ENCODE data around the gene ENTPD7.
"Not testable (repeated sequence)": the region's sequence is repeated elsewhere in the genome, so short reads cannot be mapped to it uniquely, and the experiment has no call there.

ENTPD7 gene

DNA sequence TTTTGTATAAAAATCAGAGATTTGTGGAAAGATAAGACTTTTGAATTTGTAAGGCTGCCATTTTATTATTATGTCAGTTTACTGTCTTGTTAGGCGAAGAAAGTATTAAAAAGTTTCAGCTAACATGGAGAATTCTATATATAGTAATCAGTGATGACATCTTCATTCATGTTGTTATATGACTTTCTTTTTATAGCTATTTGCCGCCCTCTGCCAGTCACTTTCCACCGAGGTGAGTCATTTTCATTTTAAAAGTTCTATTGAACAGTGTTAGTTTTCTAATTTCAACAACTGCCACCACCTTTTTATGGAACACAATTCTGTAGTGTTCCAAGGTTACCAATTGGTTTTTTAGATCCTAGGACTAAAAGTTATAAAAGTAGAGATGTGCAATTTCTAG is 84.5 kb downstream of the ENTPD7 start:
- H3K36me3 ChIP-seq (ENCODE audit: control insufficient read depth, insufficient read depth, low read length) = peaks cover 8% of the 10 kb centered on the region

DNA sequence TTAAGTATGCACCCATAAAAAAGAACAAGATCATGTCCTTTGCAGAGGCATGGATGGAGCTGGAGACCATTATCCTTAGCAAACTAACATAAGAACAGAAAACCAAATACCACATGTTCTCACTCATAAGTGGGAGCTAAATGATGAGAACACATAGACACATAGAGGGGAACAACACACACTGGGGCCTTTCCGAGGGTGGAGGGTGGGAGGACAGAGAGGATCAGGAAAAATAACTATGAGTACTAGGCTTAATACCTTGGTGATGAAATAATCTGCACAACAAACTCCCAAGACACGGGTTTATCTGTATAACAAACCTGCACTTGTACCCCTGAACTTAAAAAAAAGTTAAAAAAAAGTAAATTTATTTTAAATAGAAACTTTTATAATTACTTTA is 86.9 kb downstream of the ENTPD7 start:
- H3K36me3 ChIP-seq (ENCODE audit: control insufficient read depth, insufficient read depth, low read length); H3K27me3 ChIP-seq (replicated peaks; ENCODE audit: control insufficient read depth, insufficient read depth, low read length); DNase-seq (ENCODE audit: extremely low read depth, insufficient read length); H3K4me3 ChIP-seq (replicated peaks; ENCODE audit: low read depth, low read length): not testable (repeated sequence)

More for the DNA sequence above, 84.5 kb downstream of the ENTPD7 start:
- TF ChIP-seq, protein P1, sequence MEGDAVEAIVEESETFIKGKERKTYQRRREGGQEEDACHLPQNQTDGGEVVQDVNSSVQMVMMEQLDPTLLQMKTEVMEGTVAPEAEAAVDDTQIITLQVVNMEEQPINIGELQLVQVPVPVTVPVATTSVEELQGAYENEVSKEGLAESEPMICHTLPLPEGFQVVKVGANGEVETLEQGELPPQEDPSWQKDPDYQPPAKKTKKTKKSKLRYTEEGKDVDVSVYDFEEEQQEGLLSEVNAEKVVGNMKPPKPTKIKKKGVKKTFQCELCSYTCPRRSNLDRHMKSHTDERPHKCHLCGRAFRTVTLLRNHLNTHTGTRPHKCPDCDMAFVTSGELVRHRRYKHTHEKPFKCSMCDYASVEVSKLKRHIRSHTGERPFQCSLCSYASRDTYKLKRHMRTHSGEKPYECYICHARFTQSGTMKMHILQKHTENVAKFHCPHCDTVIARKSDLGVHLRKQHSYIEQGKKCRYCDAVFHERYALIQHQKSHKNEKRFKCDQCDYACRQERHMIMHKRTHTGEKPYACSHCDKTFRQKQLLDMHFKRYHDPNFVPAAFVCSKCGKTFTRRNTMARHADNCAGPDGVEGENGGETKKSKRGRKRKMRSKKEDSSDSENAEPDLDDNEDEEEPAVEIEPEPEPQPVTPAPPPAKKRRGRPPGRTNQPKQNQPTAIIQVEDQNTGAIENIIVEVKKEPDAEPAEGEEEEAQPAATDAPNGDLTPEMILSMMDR (IDR thresholded peaks at IDR 0.05; ENCODE audit: insufficient read depth, low read length, poor library complexity, severe bottlenecking) = no peak
- Histone ChIP-seq H3K4me3 (replicated peaks; ENCODE audit: low read depth, low read length) (no peak overlapping the region), H3K27me3 (replicated peaks; ENCODE audit: control insufficient read depth, insufficient read depth, low read length) (no peaks in the 10 kb centered on the region)
- no peak for DNase-seq (ENCODE audit: extremely low read depth, insufficient read length)

DNA sequence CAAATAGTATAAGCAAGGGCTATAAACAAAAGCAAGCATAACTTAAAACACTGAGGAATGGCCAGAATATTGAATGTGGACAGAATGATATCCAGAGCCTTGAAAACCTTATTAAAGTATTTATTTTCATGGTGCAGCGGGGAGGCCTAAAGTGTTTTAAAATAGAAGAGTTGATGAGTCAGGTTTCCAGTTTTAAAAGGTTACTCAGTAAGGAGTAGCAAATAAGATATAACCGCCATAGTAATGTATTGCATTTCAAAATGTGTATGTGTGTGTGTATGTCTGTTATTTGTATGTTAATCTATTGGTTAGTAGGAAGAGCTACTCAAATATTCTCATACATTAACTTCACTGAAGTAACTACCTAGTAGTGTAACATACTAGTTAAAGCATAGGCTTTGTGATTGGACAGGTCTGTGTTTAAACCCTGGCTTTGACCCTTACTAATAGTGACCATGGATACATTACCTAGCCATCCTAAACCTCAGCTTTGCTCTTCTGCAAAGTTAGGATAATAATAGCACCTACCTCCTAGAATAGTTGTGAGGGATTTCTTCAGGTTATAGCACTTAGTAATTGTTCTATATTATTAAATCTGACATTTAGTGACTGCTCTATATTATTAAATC is 89.6 kb downstream of the ENTPD7 start:
- DNase-seq (ENCODE audit: extremely low read depth, insufficient read length) = no peak
- H3K27me3 ChIP-seq (replicated peaks; ENCODE audit: control insufficient read depth, insufficient read depth, low read length) = no peaks in the 10 kb centered on the region
- no peak overlapping the region for H3K4me3 ChIP-seq (replicated peaks; ENCODE audit: low read depth, low read length)
- TF ChIP-seq, protein P1 (IDR thresholded peaks at IDR 0.05; ENCODE audit: insufficient read depth, low read length, poor library complexity, severe bottlenecking) = no peak
- peaks cover 6% of the 10 kb centered on the region for H3K36me3 ChIP-seq (ENCODE audit: control insufficient read depth, insufficient read depth, low read length)

DNA sequence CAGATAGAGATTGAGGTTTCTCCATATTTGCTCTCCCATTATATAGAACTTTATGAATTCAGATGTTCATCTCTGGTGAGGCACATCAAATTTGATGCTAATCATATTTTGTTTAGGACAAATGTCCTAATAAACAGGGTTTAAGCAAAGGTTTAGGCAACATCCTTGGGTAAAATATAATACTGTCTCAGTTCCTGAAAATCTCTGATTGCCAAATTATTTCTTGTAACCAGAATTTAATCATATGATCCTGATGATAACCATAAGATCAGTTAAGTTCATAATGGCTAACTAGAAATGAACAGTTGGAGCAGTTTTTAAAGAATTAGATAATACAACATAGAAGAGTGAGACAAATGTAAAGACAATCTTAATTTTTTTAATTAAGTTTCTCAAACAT is 91.3 kb downstream of the ENTPD7 start:
- DNase-seq (ENCODE audit: extremely low read depth, insufficient read length) = no peak
- peaks cover 6% of the 10 kb centered on the region for H3K36me3 ChIP-seq (ENCODE audit: control insufficient read depth, insufficient read depth, low read length)
- no peak overlapping the region for H3K4me3 ChIP-seq (replicated peaks; ENCODE audit: low read depth, low read length)
- H3K27me3 ChIP-seq (replicated peaks; ENCODE audit: control insufficient read depth, insufficient read depth, low read length) = no peaks in the 10 kb centered on the region
- TF ChIP-seq, protein P1 (IDR thresholded peaks at IDR 0.05; ENCODE audit: insufficient read depth, low read length, poor library complexity, severe bottlenecking) = no peak

DNA sequence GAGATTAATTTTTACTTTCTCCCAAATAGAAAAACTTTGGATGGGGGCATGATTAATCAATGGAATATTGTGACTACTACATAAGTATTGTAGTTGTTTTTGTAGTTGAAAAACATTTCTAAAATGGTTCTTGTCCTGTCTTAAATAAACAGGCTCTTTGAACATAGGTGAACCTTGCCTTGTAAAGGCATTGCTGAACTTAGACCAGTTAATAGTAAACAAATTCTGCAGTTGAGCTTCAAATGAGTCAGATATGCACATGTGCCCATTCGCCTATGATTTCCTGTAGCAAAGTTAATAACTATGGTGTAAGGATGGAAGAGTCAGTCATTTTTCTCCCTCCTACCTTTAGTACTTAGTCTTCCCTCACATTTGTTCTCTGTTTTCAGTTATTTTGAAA is 95.4 kb downstream of the ENTPD7 start:
- Histone ChIP-seq H3K4me3 (replicated peaks; ENCODE audit: low read depth, low read length) (no peak overlapping the region), H3K27me3 (replicated peaks; ENCODE audit: control insufficient read depth, insufficient read depth, low read length) (no peaks in the 10 kb centered on the region), H3K36me3 (ENCODE audit: control insufficient read depth, insufficient read depth, low read length) (peaks cover 1% of the 10 kb centered on the region; the same call in 1 of the 2 replicates)
- no peak for DNase-seq (ENCODE audit: extremely low read depth, insufficient read length)
- TF ChIP-seq, protein P1 (IDR thresholded peaks at IDR 0.05; ENCODE audit: insufficient read depth, low read length, poor library complexity, severe bottlenecking) = no peak
